SK-N-SH treated with all-trans-retinoic acid at 6 μM for 48 hours (cell line): ENCODE results near the gene FARP1.

ENCODE experiments used
- ATAC-seq: fragments of 200-7000 bp; cut with Tn5 transposase; 3 replicates; pipeline ENCODE4 v1.9.1; 2020; ENCODE audit warnings: mild to moderate bottlenecking, moderate library complexity
- ARNTL ChIP-seq: fragments of 450-650 bp; formaldehyde crosslinking; IDR thresholded peaks from 2 replicates; pipeline ENCODE4 v1.5.0; 2020; ENCODE audit warnings: low read depth, mild to moderate bottlenecking, moderate library complexity, borderline replicate concordance
- BACH2 ChIP-seq: fragments of 250-450 bp; sonication (Bioruptor Pico); IDR thresholded peaks from 2 replicates; pipeline ENCODE4 v1.9.0; 2021; ENCODE audit warnings: mild to moderate bottlenecking, borderline replicate concordance
- CREB5 ChIP-seq: fragments of 250-450 bp; sonication (Bioruptor Pico); IDR thresholded peaks from 2 replicates; pipeline ENCODE4 v1.5.1; 2020; ENCODE audit warnings: low read depth, mild to moderate bottlenecking, moderate library complexity
- CSDC2 ChIP-seq: fragments of 250-450 bp; sonication (Bioruptor Pico); IDR thresholded peaks from 2 replicates; pipeline ENCODE4 v1.5.0; 2020; ENCODE audit warnings: mild to moderate bottlenecking, moderate library complexity
- CSRNP3 ChIP-seq: fragments of 250-450 bp; sonication (Bioruptor Pico); IDR thresholded peaks from 2 replicates; pipeline ENCODE4 v1.5.1; 2021; ENCODE audit warnings: mild to moderate bottlenecking, moderate library complexity
- ISL1 ChIP-seq: fragments of 250-450 bp; sonication (Bioruptor Pico); IDR thresholded peaks from 2 replicates; pipeline ENCODE4 v2.1.2; 2022; ENCODE audit warnings: mild to moderate bottlenecking, moderate library complexity
- OSR1 ChIP-seq: fragments of 250-450 bp; sonication (Bioruptor Pico); IDR thresholded peaks from 2 replicates; pipeline ENCODE4 v1.8.0; 2022; ENCODE audit warnings: moderate library complexity, mild to moderate bottlenecking, inconsistent platforms
- PATZ1 ChIP-seq: fragments of 250-450 bp; sonication (Bioruptor Pico); IDR thresholded peaks from 2 replicates; pipeline ENCODE4 v1.8.0; 2020; ENCODE audit warnings: mild to moderate bottlenecking, moderate library complexity, borderline replicate concordance
- POU6F1 ChIP-seq: fragments of 250-450 bp; sonication (Bioruptor Pico); IDR thresholded peaks from 2 replicates; pipeline ENCODE4 v1.8.0; 2021; ENCODE audit warnings: low read depth, mild to moderate bottlenecking, moderate library complexity, borderline replicate concordance
- RARB ChIP-seq: fragments of 250-450 bp; sonication (Bioruptor Pico); IDR thresholded peaks from 2 replicates; pipeline ENCODE4 v1.8.0; 2021; ENCODE audit warnings: mild to moderate bottlenecking, moderate library complexity
- SNAI2 ChIP-seq: fragments of 250-450 bp; sonication (Bioruptor Pico); IDR thresholded peaks from 2 replicates; pipeline ENCODE4 v1.5.0; 2020; ENCODE audit warnings: mild to moderate bottlenecking, moderate library complexity
- TCF4 ChIP-seq: fragments of 250-450 bp; sonication (Bioruptor Pico); IDR thresholded peaks from 2 replicates; pipeline ENCODE4 v1.8.0; 2021; ENCODE audit warnings: mild to moderate bottlenecking, moderate library complexity, borderline replicate concordance
- TOX ChIP-seq: fragments of 250-450 bp; sonication (Bioruptor Pico); IDR thresholded peaks from 2 replicates; pipeline ENCODE4 v1.8.0; 2021; ENCODE audit warnings: mild to moderate bottlenecking, moderate library complexity, borderline replicate concordance
- TSHZ2 ChIP-seq: fragments of 250-450 bp; sonication (Bioruptor Pico); IDR thresholded peaks from 2 replicates; pipeline ENCODE4 v1.5.0; 2020; ENCODE audit warnings: mild to moderate bottlenecking, moderate library complexity
- ZC3H10 ChIP-seq: fragments of 250-450 bp; sonication (Bioruptor Pico); IDR thresholded peaks from 2 replicates; pipeline ENCODE4 v1.5.1; 2021; ENCODE audit warnings: mild to moderate bottlenecking, moderate library complexity
- ZFP3 ChIP-seq: fragments of 250-450 bp; sonication (Bioruptor Pico); IDR thresholded peaks from 2 replicates; pipeline ENCODE4 v1.5.0; 2020; ENCODE audit warnings: mild to moderate bottlenecking, moderate library complexity
- ZFP30 ChIP-seq: fragments of 450-650 bp; formaldehyde crosslinking; IDR thresholded peaks from 2 replicates; pipeline ENCODE4 v1.5.0; 2022; ENCODE audit warnings: mild to moderate bottlenecking, moderate library complexity
- ZNF565 ChIP-seq: fragments of 450-650 bp; formaldehyde crosslinking; conservative IDR thresholded peaks from 2 replicates; pipeline ENCODE4 v1.5.0; 2020; ENCODE audit warnings: low read depth, mild to moderate bottlenecking, moderate library complexity
- ZNF8 ChIP-seq: fragments of 450-650 bp; formaldehyde crosslinking; IDR thresholded peaks from 2 replicates; pipeline ENCODE4 v1.5.0; 2020; ENCODE audit warnings: mild to moderate bottlenecking, moderate library complexity

Gene FARP1

GRCh38 chr13:98188544-98189166 lies 45.8 kb downstream of the FARP1 start:
- no peak for ATAC-seq

GRCh38 chr13:98189841-98190505 lies 47.1 kb downstream of the FARP1 start:
- peak; percentile 33; the same call in 1 of the 3 replicates for ATAC-seq
- TF ChIP-seq RARB (no peak), ZFP3 (no peak), CSRNP3 (CRISPR knock-in tag) (no peak), ISL1 (no peak)

More at GRCh38 chr13:98188544-98189166, 45.8 kb downstream of the FARP1 start:
- TF ChIP-seq CSDC2 (CRISPR knock-in tag), result no peak
- no peak for TF ChIP-seq TSHZ2 (CRISPR knock-in tag)
- no peak for TF ChIP-seq TOX (CRISPR knock-in tag)
- TF ChIP-seq ZNF565 (CRISPR knock-in tag), result no peak
- TF ChIP-seq POU6F1 (CRISPR knock-in tag), result no peak
- TF ChIP-seq ZNF8 (CRISPR knock-in tag), result no peak
- no peak for TF ChIP-seq ISL1
- no peak for TF ChIP-seq OSR1 (CRISPR knock-in tag)
- no peak for TF ChIP-seq ZC3H10 (CRISPR knock-in tag)
- no peak for TF ChIP-seq ZFP3
- TF ChIP-seq BACH2 (CRISPR knock-in tag), result no peak
- TF ChIP-seq, all 23 proteins: peak for 0

GRCh38 chr13:98190889-98191444 lies 48.1 kb downstream of the FARP1 start:
- ATAC-seq, result no peak
- TF ChIP-seq SNAI2 (CRISPR knock-in tag), result no peak

GRCh38 chr13:98192008-98192407 lies 49.1 kb downstream of the FARP1 start:
- TF ChIP-seq ISL1 (no peak), CSRNP3 (CRISPR knock-in tag) (no peak), ZFP3 (no peak), TCF4 (CRISPR knock-in tag) (no peak), ZNF565 (CRISPR knock-in tag) (no peak), ZFP30 (CRISPR knock-in tag) (no peak), PATZ1 (CRISPR knock-in tag) (no peak), CREB5 (no peak), POU6F1 (CRISPR knock-in tag) (no peak), ARNTL (CRISPR knock-in tag) (no peak), TOX (CRISPR knock-in tag) (no peak), OSR1 (CRISPR knock-in tag) (no peak), ZNF8 (CRISPR knock-in tag) (no peak), RARB (no peak), ZC3H10 (CRISPR knock-in tag) (no peak)

More at GRCh38 chr13:98192008-98192407, 49.1 kb downstream of the FARP1 start:
- ATAC-seq, result no peak
